Rectal smooth muscle tissue (tissue), 1 donor: Measurements from ENCODE around the gene ETV2.

Source experiments
- H3K27ac ChIP-seq: one replicate; pipeline ENCODE4 v1.7.0; 2013; ENCODE audit warnings: low read depth, low read length, inconsistent platforms
- H3K27me3 ChIP-seq: one replicate; pipeline ENCODE4 v1.7.0; 2013; ENCODE audit warnings: low read length; ENCODE audit not compliant: control insufficient read depth, insufficient read depth
- H3K36me3 ChIP-seq: one replicate; pipeline ENCODE4 v1.7.0; 2013; ENCODE audit warnings: low read length; ENCODE audit not compliant: control insufficient read depth, insufficient read depth
- H3K4me1 ChIP-seq: one replicate; pipeline ENCODE4 v1.7.0; 2013; ENCODE audit warnings: low read length; ENCODE audit not compliant: control insufficient read depth, insufficient read depth
- H3K4me3 ChIP-seq: one replicate; pipeline ENCODE4 v1.7.0; 2013; ENCODE audit warnings: low read length
- H3K9ac ChIP-seq: one replicate; pipeline ENCODE4 v1.7.0; 2013; ENCODE audit warnings: low read length

ETV2 gene

GRCh38 chr19:35612559-35613321 is 28.8 kb upstream of the ETV2 start, which contains the start of gene HAUS5:
Gene HAUS5 (plus strand): TSS chr19:35612735. CDS start chr19:35612795, 60 bp downstream.
- H3K36me3 ChIP-seq, result peaks cover 6% of the 10 kb centered on the region
- H3K27ac ChIP-seq, result no peak within 1 kb of the TSS
- H3K4me3 ChIP-seq, result peak within 1 kb of the TSS; percentile 74
- no peaks in the 10 kb centered on the region for H3K27me3 ChIP-seq
- H3K4me1 ChIP-seq, result peaks cover 2% of the 10 kb centered on the region
- H3K9ac ChIP-seq, result peak within 1 kb of the TSS; percentile 6

GRCh38 chr19:35613574-35613973 is 28.0 kb upstream of the ETV2 start:
- no peak overlapping the region for H3K4me3 ChIP-seq
- H3K9ac ChIP-seq, result no peak overlapping the region
- no peaks in the 10 kb centered on the region for H3K27me3 ChIP-seq
- no peak overlapping the region for H3K27ac ChIP-seq
- peaks cover 2% of the 10 kb centered on the region for H3K4me1 ChIP-seq
- H3K36me3 ChIP-seq, result peaks cover 6% of the 10 kb centered on the region

GRCh38 chr19:35615036-35615435 is 26.5 kb upstream of the ETV2 start:
- H3K9ac ChIP-seq, result no peak overlapping the region
- H3K4me3 ChIP-seq, result no peak overlapping the region
- H3K4me1 ChIP-seq, result peaks cover 2% of the 10 kb centered on the region
- peaks cover 6% of the 10 kb centered on the region for H3K36me3 ChIP-seq
- H3K27ac ChIP-seq, result no peak overlapping the region
- H3K27me3 ChIP-seq, result no peaks in the 10 kb centered on the region

GRCh38 chr19:35618857-35619256 is 22.7 kb upstream of the ETV2 start:
- H3K4me1 ChIP-seq, result no peaks in the 10 kb centered on the region
- peaks cover 6% of the 10 kb centered on the region for H3K36me3 ChIP-seq
- H3K4me3 ChIP-seq, result no peak overlapping the region

GRCh38 chr19:35619290-35619923 is 22.1 kb upstream of the ETV2 start:
- no peak overlapping the region for H3K4me3 ChIP-seq
- no peaks in the 10 kb centered on the region for H3K4me1 ChIP-seq
- H3K9ac ChIP-seq, result no peak overlapping the region
- H3K27me3 ChIP-seq, result no peaks in the 10 kb centered on the region
- H3K36me3 ChIP-seq, result peaks cover 6% of the 10 kb centered on the region
- H3K27ac ChIP-seq, result no peak overlapping the region

More at GRCh38 chr19:35618857-35619256, 22.7 kb upstream of the ETV2 start:
- Histone ChIP-seq H3K27me3 (no peaks in the 10 kb centered on the region), H3K27ac (no peak overlapping the region), H3K9ac (no peak overlapping the region)

GRCh38 chr19:35620001-35620400 is 21.5 kb upstream of the ETV2 start:
- Histone ChIP-seq H3K36me3 (peaks cover 6% of the 10 kb centered on the region), H3K27ac (no peak overlapping the region), H3K4me1 (no peaks in the 10 kb centered on the region), H3K4me3 (no peak overlapping the region), H3K9ac (no peak overlapping the region), H3K27me3 (no peaks in the 10 kb centered on the region)

- Histone ChIP-seq H3K9ac (no peak overlapping the region), H3K36me3 (peaks cover 2% of the 10 kb centered on the region), H3K4me1 (no peaks in the 10 kb centered on the region), H3K27ac (no peak overlapping the region), H3K4me3 (no peak overlapping the region), H3K27me3 (no peaks in the 10 kb centered on the region)
Observed at GRCh38 chr19:35621708-35622107, 19.8 kb upstream of the ETV2 start.

GRCh38 chr19:35622750-35623149 is 18.8 kb upstream of the ETV2 start:
- no peaks in the 10 kb centered on the region for H3K4me1 ChIP-seq
- H3K27me3 ChIP-seq, result no peaks in the 10 kb centered on the region
- H3K27ac ChIP-seq, result no peak overlapping the region
- no peaks in the 10 kb centered on the region for H3K36me3 ChIP-seq
- no peak overlapping the region for H3K9ac ChIP-seq
- H3K4me3 ChIP-seq, result no peak overlapping the region

GRCh38 chr19:35623327-35624010 is 18.1 kb upstream of the ETV2 start:
- Histone ChIP-seq H3K36me3 (no peaks in the 10 kb centered on the region), H3K4me1 (no peaks in the 10 kb centered on the region), H3K4me3 (no peak overlapping the region), H3K9ac (no peak overlapping the region), H3K27ac (no peak overlapping the region), H3K27me3 (no peaks in the 10 kb centered on the region)

GRCh38 chr19:35628264-35628564 is 13.3 kb upstream of the ETV2 start:
- Histone ChIP-seq H3K27ac (peak overlapping the region; percentile 84), H3K9ac (peak overlapping the region; percentile 25), H3K4me1 (peaks cover 4% of the 10 kb centered on the region), H3K36me3 (peaks cover 26% of the 10 kb centered on the region), H3K27me3 (no peaks in the 10 kb centered on the region), H3K4me3 (peak overlapping the region; percentile 77)

- Histone ChIP-seq H3K4me3 (peak within 1 kb of the TSS; percentile 84), H3K27me3 (no peaks in the 10 kb centered on the region), H3K9ac (peak within 1 kb of the TSS; percentile 81), H3K4me1 (peaks cover 4% of the 10 kb centered on the region), H3K27ac (peak within 1 kb of the TSS; percentile 84), H3K36me3 (peaks cover 29% of the 10 kb centered on the region)
Observed at GRCh38 chr19:35628565-35629331, 12.8 kb upstream of the ETV2 start, which contains the start of gene RBM42. Gene RBM42 (plus strand): TSS chr19:35629036. CDS start chr19:35629154, 118 bp downstream.

GRCh38 chr19:35629332-35629633 is 12.3 kb upstream of the ETV2 start:
- Histone ChIP-seq H3K4me1 (peaks cover 4% of the 10 kb centered on the region), H3K27me3 (no peaks in the 10 kb centered on the region), H3K9ac (peak overlapping the region; percentile 81), H3K36me3 (peaks cover 34% of the 10 kb centered on the region), H3K27ac (peak overlapping the region; percentile 78), H3K4me3 (peak overlapping the region; percentile 84)
